Stomach (tissue), 9 donors: ENCODE data around the gene NR5A1. TPM values are rescaled to one million over a fixed set of nuclear protein-coding genes. Genes with fewer than 3 reads are reported as not detected.

Experiments
- DNase-seq, 2 donors: peaks; one replicate each; pipeline versions ENCODE4 v3.0.0 to v3.0.0-alpha.2; 2013 to 2019
- H3K27ac ChIP-seq, 5 donors: fragments of 200-600 bp in 4 of 5; sonication (generic) in 4 of 5; one replicate each; pipeline ENCODE4 v1.5.1; 2013 to 2019; ENCODE audit warnings: mild to moderate bottlenecking in 1 of 5, moderate library complexity in 1 of 5
- H3K27me3 ChIP-seq, 3 donors: fragments of 200-600 bp; sonication (generic); one replicate each; pipeline ENCODE4 v1.5.1; 2017 to 2019; ENCODE audit warnings: mixed run types in 1 of 3
- H3K36me3 ChIP-seq, 4 donors: fragments of 200-600 bp; sonication (generic); 1 replicate in 3 of 4; 2 replicates in 1 of 4; pipeline ENCODE4 v1.5.1; 2016 to 2019
- H3K4me1 ChIP-seq, 4 donors: fragments of 200-600 bp; sonication (generic); one replicate each; pipeline ENCODE4 v1.5.1; 2016 to 2019
- H3K4me3 ChIP-seq, 4 donors: fragments of 200-600 bp; sonication (generic) in 3 of 4; one replicate each; pipeline ENCODE4 v1.5.1; 2016 to 2019; ENCODE audit warnings: mild to moderate bottlenecking in 1 of 4
- H3K9me3 ChIP-seq, 4 donors: fragments of 200-600 bp; sonication (generic); one replicate each; pipeline ENCODE4 v1.5.1; 2016 to 2019
- EP300 ChIP-seq: sonication (generic); formaldehyde crosslinking; IDR thresholded peaks from one replicate; pipeline ENCODE4 v1.6.1; 2017; ENCODE audit warnings: antibody characterized with exemption
- POLR2A ChIP-seq, 4 donors: fragments of 450-650 bp; IDR thresholded peaks; one replicate each; pipeline ENCODE4 v1.6.1; 2016; ENCODE audit warnings: antibody characterized with exemption in 4 of 4, control low read depth in 2 of 4, mild to moderate bottlenecking in 1 of 4, moderate library complexity in 1 of 4
- POLR2AphosphoS5 ChIP-seq, 3 donors: sonication (generic); formaldehyde crosslinking; IDR thresholded peaks; one replicate each; pipeline ENCODE4 v1.6.1; 2016; ENCODE audit warnings: antibody characterized with exemption in 3 of 3
- WGBS, 5 donors: extraction: QIAGEN DNeasy Blood & Tissue Kit in 3 of 5; methylation state at CpG; one replicate each; pipeline versions ENCODE4 v1.1.5 to v1.1.7; 2013 to 2018; 5-methylcytosine and 5-hydroxymethylcytosine counted together
- intact Hi-C: fragments of 100-400 bp; cut with DNase I; formaldehyde crosslinking; loops from one replicate; pipeline ENCODE4 v1.15.1; 2023; ENCODE audit warnings: low total_unique reads
- polyA plus RNA-seq, 3 donors: library from polyadenylated mRNA; stranded (reverse); fragments of 200-250 nt; gene quantifications; one replicate each; pipeline ENCODE4 v1.2.3, GENCODE V29; 2013
- total RNA-seq, 5 donors: library from RNA; depleted of rRNA; stranded (reverse); fragments of >200 nt; gene quantifications; one replicate each; pipeline versions ENCODE4 v1.1.0 to v1.2.3, GENCODE V29; 2014 to 2016
- TF ChIP-seq, protein P1 (sequence below), 7 experiments: fragments of 450-650 bp in 4 of 7; fragments of 200-600 bp in 3 of 7; sonication (generic) in 3 of 7; IDR thresholded peaks; one replicate each; pipeline ENCODE4 v1.5.1; 2016 to 2019; ENCODE audit warnings: antibody characterized with exemption in 7 of 7, control low read depth in 2 of 7, mild to moderate bottlenecking in 1 of 7
- donor health status: healthy with polysubstance abuse.
- donor health status: Bipolar disorder and iron deficiency.
- donor health status: healthy.

The NR5A1 gene
- total and polyA plus RNA-seq, 8 donors = 0.03 to 2.4 TPM; not detected in 6

DNA sequence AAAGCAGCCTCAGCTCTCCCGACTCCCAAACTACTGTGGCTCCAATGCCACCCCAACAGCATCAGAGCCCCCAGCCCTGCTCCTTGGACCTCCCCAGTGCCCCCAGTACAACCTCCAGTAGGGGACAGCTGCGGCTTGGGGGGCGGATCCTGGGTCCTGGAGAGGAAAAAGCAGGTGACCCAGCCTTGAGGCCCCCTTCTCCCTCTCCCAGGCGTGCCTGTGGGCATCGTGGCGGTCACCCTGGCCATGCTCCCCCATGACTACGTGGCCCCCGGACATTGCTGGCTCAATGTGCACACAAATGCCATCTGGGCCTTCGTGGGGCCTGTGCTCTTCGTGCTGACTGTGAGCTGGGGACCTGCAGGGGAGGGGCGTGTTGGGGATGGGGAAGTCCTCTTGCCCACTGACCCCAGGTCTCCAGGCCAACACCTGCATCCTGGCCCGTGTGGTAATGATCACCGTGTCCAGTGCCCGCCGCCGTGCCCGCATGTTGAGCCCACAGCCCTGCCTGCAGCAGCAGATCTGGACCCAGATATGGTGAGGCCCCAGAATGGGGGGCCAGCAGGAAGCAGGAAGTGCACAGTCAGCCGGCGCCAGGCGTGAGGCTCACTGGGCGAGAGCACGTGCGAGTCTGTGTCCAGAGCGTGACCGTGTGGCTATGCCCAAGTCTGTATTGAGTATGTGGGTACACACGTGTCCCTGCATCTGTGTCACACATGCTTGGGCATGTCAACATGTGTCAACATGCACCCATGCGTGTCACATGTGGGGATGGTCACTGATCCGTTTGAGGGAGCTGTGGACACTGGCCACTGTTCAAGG is 38.0 kb downstream of the NR5A1 start:
- TF ChIP-seq, protein P1, sequence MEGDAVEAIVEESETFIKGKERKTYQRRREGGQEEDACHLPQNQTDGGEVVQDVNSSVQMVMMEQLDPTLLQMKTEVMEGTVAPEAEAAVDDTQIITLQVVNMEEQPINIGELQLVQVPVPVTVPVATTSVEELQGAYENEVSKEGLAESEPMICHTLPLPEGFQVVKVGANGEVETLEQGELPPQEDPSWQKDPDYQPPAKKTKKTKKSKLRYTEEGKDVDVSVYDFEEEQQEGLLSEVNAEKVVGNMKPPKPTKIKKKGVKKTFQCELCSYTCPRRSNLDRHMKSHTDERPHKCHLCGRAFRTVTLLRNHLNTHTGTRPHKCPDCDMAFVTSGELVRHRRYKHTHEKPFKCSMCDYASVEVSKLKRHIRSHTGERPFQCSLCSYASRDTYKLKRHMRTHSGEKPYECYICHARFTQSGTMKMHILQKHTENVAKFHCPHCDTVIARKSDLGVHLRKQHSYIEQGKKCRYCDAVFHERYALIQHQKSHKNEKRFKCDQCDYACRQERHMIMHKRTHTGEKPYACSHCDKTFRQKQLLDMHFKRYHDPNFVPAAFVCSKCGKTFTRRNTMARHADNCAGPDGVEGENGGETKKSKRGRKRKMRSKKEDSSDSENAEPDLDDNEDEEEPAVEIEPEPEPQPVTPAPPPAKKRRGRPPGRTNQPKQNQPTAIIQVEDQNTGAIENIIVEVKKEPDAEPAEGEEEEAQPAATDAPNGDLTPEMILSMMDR (IDR thresholded peaks at IDR 0.05) = no peak
- no peak for TF ChIP-seq POLR2AphosphoS5 (IDR thresholded peaks at IDR 0.05)
- no peak for TF ChIP-seq POLR2A (IDR thresholded peaks at IDR 0.05)
- TF ChIP-seq EP300 = no peak
- Histone ChIP-seq H3K9me3 (no peaks in the 10 kb centered on the region), H3K27me3 (peaks cover 0 to 64% (median 0%) of the 10 kb centered on the region in 3 donors), H3K4me1 (no peaks in the 10 kb centered on the region), H3K36me3 (no peaks in the 10 kb centered on the region), H3K4me3 (no peak overlapping the region), H3K27ac (no peak overlapping the region)
- no peak for DNase-seq
- intact Hi-C loops = no loop called here
- 75 to 94% (median 83%) methylated on average over 3 to 28 of the region's 28 CpGs for WGBS, 5 donors

DNA sequence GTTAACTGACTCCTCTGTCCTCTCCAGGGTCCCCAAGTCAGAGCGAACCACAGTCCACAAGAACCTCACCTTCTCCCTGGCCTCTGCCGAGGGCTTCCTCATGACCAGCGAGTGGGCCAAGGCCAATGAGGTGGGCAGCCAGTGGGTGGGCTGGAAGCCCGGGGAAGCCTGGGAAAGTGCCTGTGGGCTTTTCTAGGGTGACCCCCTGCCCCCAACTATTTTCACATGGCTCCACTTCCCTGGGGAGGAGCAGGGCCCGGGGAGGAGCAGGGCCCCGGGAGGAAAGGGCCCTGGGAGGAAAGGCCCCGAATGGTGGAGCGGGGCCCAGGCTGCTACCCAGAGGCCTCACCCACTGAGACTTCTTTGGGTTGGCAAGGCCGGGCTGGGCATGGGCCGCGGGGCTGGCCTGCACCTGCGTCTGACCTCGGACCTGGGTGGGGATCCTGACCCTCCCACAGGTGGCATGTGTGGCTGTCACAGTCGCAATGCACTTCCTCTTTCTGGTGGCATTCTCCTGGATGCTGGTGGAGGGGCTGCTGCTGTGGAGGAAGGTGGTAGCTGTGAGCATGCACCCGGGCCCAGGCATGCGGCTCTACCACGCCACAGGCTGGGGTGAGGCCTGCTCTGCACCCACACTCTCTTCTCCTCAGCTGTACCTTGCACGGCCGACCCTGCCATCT is 39.0 kb downstream of the NR5A1 start:
- no peak overlapping the region for H3K27ac ChIP-seq
- H3K4me3 ChIP-seq = no peak overlapping the region
- no peaks in the 10 kb centered on the region for H3K36me3 ChIP-seq
- peaks cover 0 to 56% (median 0%) of the 10 kb centered on the region in 3 donors for H3K27me3 ChIP-seq
- no peaks in the 10 kb centered on the region for H3K9me3 ChIP-seq
- H3K4me1 ChIP-seq = no peaks in the 10 kb centered on the region
- TF ChIP-seq, protein P1 (IDR thresholded peaks at IDR 0.05) = no peak
- no peak for TF ChIP-seq EP300
- TF ChIP-seq POLR2A (IDR thresholded peaks at IDR 0.05) = no peak
- no peak for TF ChIP-seq POLR2AphosphoS5 (IDR thresholded peaks at IDR 0.05)
- DNase-seq = no peak
- 79 to 87% (median 83%) methylated on average over 13 to 19 of the region's 19 CpGs for WGBS, 5 donors
- intact Hi-C loops = no loop called here

DNA sequence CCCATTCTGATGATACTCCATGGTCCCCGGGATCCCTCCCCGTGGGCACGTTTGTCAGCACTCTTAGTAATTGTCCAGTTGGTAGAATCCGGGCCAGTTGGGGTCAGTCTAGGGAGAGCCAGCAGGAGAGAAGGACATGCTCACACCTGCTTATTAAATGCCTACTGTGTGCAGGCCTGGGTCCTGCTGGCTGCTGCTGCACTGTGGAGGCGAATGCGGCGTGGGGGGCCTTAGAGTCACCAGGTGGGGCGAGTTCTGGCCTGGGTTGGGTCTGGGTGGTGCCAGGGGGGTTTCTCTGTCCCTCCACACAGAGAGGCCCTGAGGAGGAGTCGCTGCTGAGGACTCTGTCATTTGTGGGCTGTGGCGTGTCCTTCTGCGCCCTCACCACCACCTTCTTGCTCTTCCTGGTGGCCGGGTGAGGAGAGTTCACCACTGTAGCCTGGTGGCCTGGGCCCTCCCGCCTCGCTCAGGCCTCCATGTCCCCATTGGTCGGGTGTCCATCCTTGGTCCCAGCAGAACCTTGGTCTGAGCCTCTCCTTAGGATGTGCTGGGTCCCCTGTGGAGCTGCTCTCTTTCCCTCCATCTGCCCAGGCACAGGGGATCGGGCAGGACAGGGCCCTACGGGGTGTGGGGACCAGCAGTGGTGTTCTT is 39.7 kb downstream of the NR5A1 start:
- H3K4me3 ChIP-seq = no peak overlapping the region
- no peaks in the 10 kb centered on the region for H3K4me1 ChIP-seq
- H3K36me3 ChIP-seq = no peaks in the 10 kb centered on the region
- TF ChIP-seq POLR2AphosphoS5 (IDR thresholded peaks at IDR 0.05) = no peak
- no peak for TF ChIP-seq POLR2A (IDR thresholded peaks at IDR 0.05)
- TF ChIP-seq, protein P1 (IDR thresholded peaks at IDR 0.05) = no peak
- TF ChIP-seq EP300 = no peak
- no peak for DNase-seq
- intact Hi-C loops = no loop called here
- peaks cover 0 to 51% (median 0%) of the 10 kb centered on the region in 3 donors for H3K27me3 ChIP-seq
- WGBS, 5 donors = 86 to 96% (median 90%) methylated on average over 13 to 17 of the region's 17 CpGs
- H3K27ac ChIP-seq = no peak overlapping the region
- no peaks in the 10 kb centered on the region for H3K9me3 ChIP-seq

DNA sequence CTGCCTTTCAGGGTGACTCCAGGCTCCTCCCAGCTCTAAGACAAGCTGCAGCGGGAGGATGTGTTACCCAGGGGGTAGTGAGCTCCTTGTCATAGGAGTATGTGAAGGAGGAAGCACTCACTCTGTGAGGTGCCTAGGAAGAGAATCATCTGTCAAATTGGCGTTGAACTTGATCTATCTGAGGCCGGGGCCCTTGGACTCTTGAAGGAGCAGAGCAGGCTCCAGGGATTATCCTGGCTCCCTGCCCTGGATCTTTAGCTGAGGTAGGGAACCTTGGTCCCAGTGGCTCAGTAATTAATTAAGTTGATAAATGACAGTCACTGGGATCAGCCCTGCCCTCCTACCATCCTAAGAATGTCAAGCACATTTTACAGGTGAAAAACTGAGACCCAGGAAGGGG is 41.5 kb downstream of the NR5A1 start:
- intact Hi-C loops = no loop called here
- peaks cover 0 to 37% (median 0%) of the 10 kb centered on the region in 3 donors for H3K27me3 ChIP-seq
- H3K4me1 ChIP-seq = no peaks in the 10 kb centered on the region
- H3K27ac ChIP-seq = no peak overlapping the region
- H3K36me3 ChIP-seq = no peaks in the 10 kb centered on the region
- H3K9me3 ChIP-seq = no peaks in the 10 kb centered on the region
- no peak overlapping the region for H3K4me3 ChIP-seq
- 68 to 77% (median 74%) methylated on average over 3 of the region's 3 CpGs for WGBS, 5 donors
- no peak for DNase-seq
- TF ChIP-seq POLR2A (IDR thresholded peaks at IDR 0.05) (no peak), EP300 (no peak), POLR2AphosphoS5 (IDR thresholded peaks at IDR 0.05) (no peak)
- TF ChIP-seq, protein P1 (IDR thresholded peaks at IDR 0.05) = no peak
